SKM-1 (cell line): ENCODE results near the gene FBN3.

Experiments used
- DNase-seq: peaks from one replicate; lab custom pipeline; 2025; ENCODE audit not compliant: unreplicated experiment; lab: John Stamatoyannopoulos, UW

FBN3 gene

GRCh38 chr19:8094336-8094735 lies 55.1 kb downstream of the FBN3 start:
- DNase-seq = no peak

GRCh38 chr19:8093740-8094139 lies 55.7 kb downstream of the FBN3 start:
- DNase-seq = no peak

- DNase-seq = no peak
Measured at GRCh38 chr19:8090950-8091349, 58.4 kb downstream of the FBN3 start.

GRCh38 chr19:8089664-8090601 lies 59.5 kb downstream of the FBN3 start:
- no peak for DNase-seq

GRCh38 chr19:8088752-8089663 lies 60.4 kb downstream of the FBN3 start:
- DNase-seq = no peak

GRCh38 chr19:8087876-8088275 lies 61.5 kb downstream of the FBN3 start:
- no peak for DNase-seq

- no peak for DNase-seq
Measured at GRCh38 chr19:8086849-8087248, 62.5 kb downstream of the FBN3 start.

GRCh38 chr19:8085598-8086408 lies 63.6 kb downstream of the FBN3 start:
- no peak for DNase-seq

- DNase-seq = no peak
Measured at GRCh38 chr19:8084152-8084551, 65.2 kb downstream of the FBN3 start.

- no peak for DNase-seq
Measured at GRCh38 chr19:8083141-8083540, 66.3 kb downstream of the FBN3 start.

GRCh38 chr19:8081569-8082550 lies 67.5 kb downstream of the FBN3 start:
- DNase-seq = no peak

- DNase-seq = no peak
Measured at GRCh38 chr19:8080832-8081231, 68.6 kb downstream of the FBN3 start.

- DNase-seq = no peak
Measured at GRCh38 chr19:8079988-8080387, 69.4 kb downstream of the FBN3 start.

- DNase-seq = no peak
Measured at GRCh38 chr19:8075158-8076074, 74.0 kb downstream of the FBN3 start.

GRCh38 chr19:8074501-8074900 lies 74.9 kb downstream of the FBN3 start:
- DNase-seq = no peak

- DNase-seq = no peak
Measured at GRCh38 chr19:8071912-8072311, 77.5 kb downstream of the FBN3 start.

GRCh38 chr19:8069096-8069973 lies 80.1 kb downstream of the FBN3 start:
- DNase-seq = no peak

- no peak for DNase-seq
Measured at GRCh38 chr19:8065875-8066261, 83.5 kb downstream of the FBN3 start.
